Adipose tissue (tissue), 3 donors: ENCODE data around the gene TNFRSF14. TPM values are rescaled to one million over a fixed set of nuclear protein-coding genes. Genes with fewer than 3 reads are reported as not detected.
"Not testable (repeated sequence)": the region's sequence is repeated elsewhere in the genome, so short reads cannot be mapped to it uniquely, and the experiment has no call there.

ENCODE experiments used
- H3K27ac ChIP-seq: one replicate; pipeline ENCODE4 v1.5.1; 2013; ENCODE audit warnings: low read depth, low read length
- WGBS, 3 donors: extraction: QIAGEN DNeasy Blood & Tissue Kit; methylation state at CpG; one replicate each; pipeline ENCODE4 v1.1.7; 2013; 5-methylcytosine and 5-hydroxymethylcytosine counted together
- polyA plus RNA-seq, 3 donors: library from polyadenylated mRNA; stranded (reverse); fragments of 200-250 nt; gene quantifications; one replicate each; pipeline ENCODE4 v1.2.3, GENCODE V29; 2013
- donor health status: healthy with polysubstance abuse.
- donor health status: Bipolar disorder and iron deficiency.
- donor health status: healthy.

The TNFRSF14 gene
- polyA plus RNA-seq, 3 donors, result 21.8 to 92.2 (median 46.4) TPM

DNA sequence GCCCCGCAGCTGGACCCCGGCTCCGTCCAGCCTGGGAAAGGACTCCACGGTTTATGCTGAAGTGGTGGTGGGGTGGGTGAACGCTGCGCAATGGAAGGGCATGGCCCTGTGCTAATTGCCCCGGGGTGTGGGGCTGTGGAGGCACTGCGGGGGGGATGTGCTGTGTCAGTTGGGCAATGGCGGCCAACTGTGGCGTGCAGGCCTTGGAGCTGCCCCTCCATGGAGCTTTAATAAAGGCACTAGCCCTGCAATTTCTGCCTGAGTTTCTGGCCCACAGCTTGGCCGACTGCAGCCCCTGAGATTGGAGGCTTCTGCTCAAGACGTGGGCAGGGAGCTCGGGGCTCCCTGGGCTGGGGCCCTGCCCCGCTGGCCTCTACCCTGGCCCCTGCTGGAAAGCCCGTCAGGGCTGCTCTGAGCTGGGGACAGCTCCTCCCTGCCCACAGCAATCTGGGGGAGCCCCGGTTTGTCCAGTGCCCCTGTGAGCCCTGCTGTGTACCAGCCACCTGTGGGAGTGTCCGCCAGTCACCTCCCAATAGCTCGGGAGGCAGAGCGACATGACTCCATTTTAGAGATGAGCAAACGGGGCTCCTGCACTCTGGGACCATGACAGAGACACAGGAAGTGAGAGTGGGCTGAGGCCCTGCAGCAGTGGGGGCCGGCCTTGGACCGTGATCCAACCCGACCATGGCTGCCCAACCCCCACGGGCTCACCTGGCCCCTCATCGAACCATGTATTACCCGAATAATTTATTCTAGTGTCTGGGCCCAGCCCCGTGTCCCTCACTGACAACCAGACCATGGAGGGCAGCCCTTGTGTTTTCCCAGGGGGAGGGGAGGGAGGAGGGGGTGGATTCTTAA lies 8.7 kb upstream of the TNFRSF14 start:
- 10 to 30% (median 11%) methylated on average over 27 of the region's 27 CpGs for WGBS, 3 donors

GRCh38 chr1:2548068-2548589 lies 8.0 kb upstream of the TNFRSF14 start:
- H3K27ac ChIP-seq, result peak overlapping the region; percentile 70
- 3 to 19% (median 8%) methylated on average over 17 of the region's 17 CpGs for WGBS, 3 donors

More for the DNA sequence above, 8.7 kb upstream of the TNFRSF14 start:
- H3K27ac ChIP-seq, result peak overlapping the region; percentile 70

DNA sequence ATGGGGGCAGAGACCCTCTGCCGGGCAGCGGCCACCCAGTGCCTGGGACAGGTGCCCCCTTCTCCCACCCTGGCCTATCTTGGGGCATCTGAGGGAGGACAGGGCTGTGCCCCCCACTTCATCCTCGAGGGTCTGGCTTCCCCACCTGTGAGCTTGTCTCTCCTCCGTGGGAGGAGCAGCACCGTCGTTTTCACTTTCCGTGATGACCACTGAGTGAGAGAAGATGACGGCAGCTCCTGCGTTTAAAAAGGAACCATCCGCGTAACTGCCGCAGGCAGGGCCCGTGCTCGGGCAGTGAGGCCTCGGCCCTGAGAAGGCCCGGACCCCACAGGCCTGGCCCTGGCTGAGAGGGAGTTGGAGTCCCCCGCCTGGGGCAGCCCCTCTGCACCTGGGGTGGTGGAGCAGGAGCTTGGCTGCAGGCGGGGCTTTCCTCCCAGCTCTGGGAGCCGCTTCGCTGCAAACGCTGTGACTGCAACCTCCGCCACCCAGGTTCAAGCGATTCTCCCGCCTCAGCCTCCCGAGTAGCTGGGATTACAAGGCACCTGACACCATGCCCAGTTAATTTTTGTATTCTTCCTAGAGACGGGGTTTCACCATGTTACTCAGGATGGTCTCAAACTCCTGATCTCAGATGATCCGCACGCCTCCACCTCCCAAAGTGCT lies 6.7 kb upstream of the TNFRSF14 start:
- H3K27ac ChIP-seq, result peak overlapping the region; percentile 95
- WGBS, 3 donors, result 67 to 81% (median 69%) methylated on average over 18 to 24 of the region's 28 CpGs

GRCh38 chr1:2550309-2550861 lies 5.8 kb upstream of the TNFRSF14 start:
- not testable (repeated sequence) for H3K27ac ChIP-seq
- WGBS, 3 donors, result 49 to 81% (median 55%) methylated on average over 7 to 11 of the region's 12 CpGs

DNA sequence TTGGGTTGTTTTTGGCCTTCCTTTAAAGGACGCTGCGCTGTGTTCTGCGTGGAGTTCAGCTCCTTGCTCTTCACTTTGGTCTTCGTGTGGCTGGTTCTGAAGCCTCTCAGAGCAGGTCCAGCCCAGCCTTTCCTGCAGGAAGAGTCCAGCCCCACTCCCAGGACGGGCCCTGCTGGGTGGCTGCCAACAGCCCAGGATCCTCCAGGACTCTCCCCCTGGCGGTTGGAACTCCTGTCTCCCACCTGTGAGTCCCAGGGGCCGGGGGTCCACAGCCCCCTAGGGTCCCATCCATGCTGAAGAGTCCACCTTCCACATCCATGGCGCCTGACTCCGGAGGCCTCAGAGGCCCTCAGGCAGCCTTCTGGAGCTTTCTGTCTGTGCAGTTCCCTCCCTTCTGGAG lies 4.6 kb upstream of the TNFRSF14 start:
- H3K27ac ChIP-seq, result not testable (repeated sequence)
- WGBS, 3 donors, result 66 to 76% (median 69%) methylated on average over 9 of the region's 9 CpGs

DNA sequence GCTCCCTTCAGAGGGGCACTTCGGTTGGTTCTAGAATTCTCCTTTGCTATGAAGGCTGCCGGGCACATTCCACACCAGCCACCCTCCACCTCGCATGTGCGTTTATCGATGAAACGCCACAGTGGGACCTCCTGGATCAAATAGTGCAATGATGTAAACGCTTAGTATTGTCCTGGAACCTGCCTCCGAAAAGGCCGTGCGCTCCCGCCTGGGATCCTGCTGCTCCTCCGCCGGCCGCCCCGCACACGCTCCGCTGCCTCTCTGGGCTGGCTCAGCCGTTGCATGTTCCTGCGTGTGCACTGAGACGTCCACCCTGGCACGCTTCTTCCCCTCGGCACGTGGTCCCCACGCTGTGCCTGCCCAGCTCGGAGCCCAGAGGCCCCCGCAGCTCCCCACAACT lies 4.0 kb upstream of the TNFRSF14 start:
- WGBS, 3 donors, result 91 to 94% (median 92%) methylated on average over 23 to 25 of the region's 26 CpGs
- H3K27ac ChIP-seq, result no peak overlapping the region

GRCh38 chr1:2553076-2553475 lies 3.1 kb upstream of the TNFRSF14 start:
- H3K27ac ChIP-seq, result not testable (repeated sequence)
- WGBS, 3 donors, result 62 to 83% (median 75%) methylated on average over 5 to 8 of the region's 9 CpGs

DNA sequence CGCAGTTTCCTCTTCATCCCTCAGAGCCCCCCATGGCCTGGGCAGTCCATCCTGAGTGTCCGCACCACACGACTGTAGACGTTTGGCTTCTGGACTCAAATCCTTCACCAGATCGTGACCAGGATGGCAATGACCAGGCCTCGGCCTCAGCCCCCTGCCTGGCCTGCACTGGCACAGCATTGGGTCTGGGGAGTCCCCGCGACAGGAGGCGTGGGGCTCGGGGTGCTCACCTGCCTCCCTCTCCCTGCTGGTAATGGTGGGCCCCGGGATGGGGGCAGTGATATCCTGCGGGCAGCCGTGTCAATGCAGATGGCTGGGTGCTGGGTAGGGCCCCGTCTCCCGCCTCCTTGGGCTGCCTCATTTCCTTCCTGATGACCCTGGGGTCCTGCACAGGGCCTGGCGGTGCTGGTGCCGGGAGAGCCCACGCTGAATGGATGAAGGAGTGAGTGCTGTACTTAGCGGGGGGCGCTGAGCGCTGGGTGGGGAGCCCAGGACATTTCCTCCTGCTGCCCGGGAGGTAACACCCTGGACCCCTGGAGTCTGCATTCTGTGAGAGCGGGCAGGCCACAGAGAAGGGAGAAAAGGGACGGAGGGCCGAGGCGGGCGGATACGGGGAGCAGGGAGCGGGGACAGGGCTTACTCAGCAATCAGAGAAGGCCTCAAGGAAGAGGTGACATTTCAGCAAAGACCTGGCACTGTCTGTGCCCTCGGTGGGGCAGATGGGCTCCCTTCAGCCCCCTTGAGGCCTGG lies 2.1 kb upstream of the TNFRSF14 start:
- 77 to 80% (median 79%) methylated on average over 27 to 30 of the region's 30 CpGs for WGBS, 3 donors
- H3K27ac ChIP-seq, result no peak overlapping the region

GRCh38 chr1:2554621-2555387 lies 1.4 kb upstream of the TNFRSF14 start:
- H3K27ac ChIP-seq, result no peak overlapping the region
- WGBS, 3 donors, result 39 to 54% (median 40%) methylated on average over 18 to 19 of the region's 19 CpGs

GRCh38 chr1:2555634-2556276 lies 416 bp upstream of the TNFRSF14 start:
- H3K27ac ChIP-seq, result no peak overlapping the region

DNA sequence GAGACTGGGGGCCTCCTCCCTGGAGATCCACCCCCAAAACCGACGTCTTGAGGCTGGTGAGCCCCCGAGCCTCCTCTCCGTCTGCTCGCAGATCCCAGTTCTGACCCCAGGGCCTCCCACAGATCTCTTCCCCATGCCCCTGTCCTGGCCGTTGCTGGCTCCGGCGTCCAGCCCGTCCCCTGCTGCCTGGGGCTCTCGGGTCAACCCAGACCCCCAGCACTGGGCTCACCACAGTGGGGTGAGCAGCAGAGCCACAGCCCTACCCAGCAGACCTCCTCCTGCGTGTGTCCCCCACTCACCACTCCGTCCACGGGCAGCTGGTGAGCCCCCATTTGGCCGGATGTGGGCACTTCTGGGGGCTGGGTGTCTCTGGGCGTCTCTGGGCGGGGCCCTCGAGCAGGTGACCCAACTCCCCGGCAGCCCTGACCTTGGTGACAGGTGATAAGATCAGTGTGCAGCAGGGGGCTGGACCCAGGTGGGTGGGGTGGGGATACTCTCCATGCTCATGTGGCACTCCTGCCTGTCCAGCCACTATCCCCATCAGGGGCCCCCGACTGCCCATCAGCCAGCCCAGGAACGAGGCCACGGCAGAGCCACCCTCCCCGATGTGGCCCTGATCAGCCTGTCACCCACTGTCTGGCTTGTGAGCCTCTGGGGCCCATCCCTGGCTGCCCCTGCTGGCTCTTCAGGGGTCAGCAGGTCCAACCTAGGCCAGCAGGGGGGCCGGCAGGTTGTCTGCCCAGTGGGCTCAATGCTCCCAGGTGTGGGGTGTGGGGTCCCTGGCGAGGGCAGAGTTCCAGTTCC lies 709 bp downstream of the TNFRSF14 start:
- H3K27ac ChIP-seq, result peak overlapping the region; percentile 53
- 7 to 27% (median 10%) methylated on average over 23 to 24 of the region's 24 CpGs for WGBS, 3 donors

More at GRCh38 chr1:2555634-2556276, 416 bp upstream of the TNFRSF14 start:
- 1 to 30% (median 3%) methylated on average over 26 of the region's 26 CpGs for WGBS, 3 donors

DNA sequence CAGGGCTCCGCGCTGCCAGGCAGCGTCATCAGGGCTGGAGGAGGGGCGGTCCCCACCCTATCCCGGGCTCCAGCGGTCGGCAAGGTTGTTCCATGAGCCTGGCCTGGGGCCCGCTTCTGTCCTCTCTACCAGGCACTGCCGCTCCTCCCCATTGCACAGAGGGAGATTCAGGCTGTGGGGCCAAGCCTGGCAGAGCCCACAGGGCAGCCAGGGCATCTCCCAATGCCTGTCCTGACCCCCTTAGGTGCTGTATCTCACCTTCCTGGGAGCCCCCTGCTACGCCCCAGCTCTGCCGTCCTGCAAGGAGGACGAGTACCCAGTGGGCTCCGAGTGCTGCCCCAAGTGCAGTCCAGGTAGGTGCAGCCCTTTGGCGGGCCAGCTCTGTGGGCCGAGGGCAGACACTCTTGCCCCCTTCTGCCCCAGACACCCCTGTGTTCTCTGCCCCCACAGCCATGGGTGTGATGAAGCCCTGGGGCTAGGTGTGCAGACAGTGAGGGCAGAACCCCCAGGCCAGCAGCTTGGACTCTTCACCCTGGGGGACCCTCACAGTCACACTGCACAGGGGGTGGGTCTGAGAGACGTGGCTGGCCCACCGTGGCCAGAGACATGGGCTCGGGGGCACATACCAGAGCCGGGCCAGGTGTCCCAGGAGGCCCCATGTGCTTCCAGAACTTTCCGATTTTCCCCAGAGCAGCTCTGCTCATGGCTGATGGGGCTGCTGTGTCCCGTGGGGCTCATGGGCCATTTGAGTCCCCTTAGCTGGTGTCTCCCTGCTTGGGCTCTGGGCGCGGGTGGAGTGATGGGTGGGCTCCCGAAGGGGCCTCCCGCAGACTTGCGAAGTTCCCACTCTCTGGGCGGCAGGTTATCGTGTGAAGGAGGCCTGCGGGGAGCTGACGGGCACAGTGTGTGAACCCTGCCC lies 1.6 kb downstream of the TNFRSF14 start:
- no peak overlapping the region for H3K27ac ChIP-seq
- 77 to 84% (median 82%) methylated on average over 27 to 30 of the region's 30 CpGs for WGBS, 3 donors

DNA sequence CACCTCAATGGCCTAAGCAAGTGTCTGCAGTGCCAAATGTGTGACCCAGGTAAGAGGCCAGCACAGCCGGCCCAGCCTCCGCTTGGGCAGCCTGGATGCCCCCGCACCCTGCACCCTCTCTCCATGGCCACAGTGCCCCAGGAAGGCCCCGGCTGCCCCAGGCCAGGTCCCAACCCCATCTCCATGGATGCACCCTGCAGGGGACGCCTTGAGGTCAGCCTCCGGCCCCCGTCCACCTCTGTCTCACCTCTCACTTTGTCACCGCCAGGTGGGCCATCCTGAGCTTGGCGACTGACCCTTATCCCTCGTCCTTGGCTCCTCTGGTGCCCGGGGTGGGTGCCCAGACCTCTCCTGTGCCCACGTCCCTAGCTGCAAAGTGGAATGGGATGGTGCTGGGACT lies 2.2 kb downstream of the TNFRSF14 start:
- 95% methylated on average over 12 of the region's 12 CpGs for WGBS, 3 donors
- no peak overlapping the region for H3K27ac ChIP-seq

DNA sequence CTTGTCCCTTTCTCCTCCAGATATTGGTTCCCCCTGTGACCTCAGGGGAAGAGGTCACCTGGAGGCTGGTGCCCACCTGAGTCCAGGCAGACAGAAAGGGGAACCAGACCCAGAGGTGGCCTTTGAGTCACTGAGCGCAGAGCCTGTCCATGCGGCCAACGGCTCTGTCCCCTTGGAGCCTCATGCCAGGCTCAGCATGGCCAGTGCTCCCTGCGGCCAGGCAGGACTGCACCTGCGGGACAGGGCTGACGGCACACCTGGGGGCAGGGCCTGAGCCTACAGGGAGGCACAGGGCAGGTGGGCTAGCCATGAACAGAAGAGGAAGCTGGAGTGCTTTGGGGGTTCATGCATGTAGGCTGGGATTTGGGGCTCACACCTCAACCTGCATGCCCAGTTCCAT lies 2.7 kb downstream of the TNFRSF14 start:
- no peak overlapping the region for H3K27ac ChIP-seq
- WGBS, 3 donors, result 90 to 98% (median 94%) methylated on average over 6 of the region's 6 CpGs

DNA sequence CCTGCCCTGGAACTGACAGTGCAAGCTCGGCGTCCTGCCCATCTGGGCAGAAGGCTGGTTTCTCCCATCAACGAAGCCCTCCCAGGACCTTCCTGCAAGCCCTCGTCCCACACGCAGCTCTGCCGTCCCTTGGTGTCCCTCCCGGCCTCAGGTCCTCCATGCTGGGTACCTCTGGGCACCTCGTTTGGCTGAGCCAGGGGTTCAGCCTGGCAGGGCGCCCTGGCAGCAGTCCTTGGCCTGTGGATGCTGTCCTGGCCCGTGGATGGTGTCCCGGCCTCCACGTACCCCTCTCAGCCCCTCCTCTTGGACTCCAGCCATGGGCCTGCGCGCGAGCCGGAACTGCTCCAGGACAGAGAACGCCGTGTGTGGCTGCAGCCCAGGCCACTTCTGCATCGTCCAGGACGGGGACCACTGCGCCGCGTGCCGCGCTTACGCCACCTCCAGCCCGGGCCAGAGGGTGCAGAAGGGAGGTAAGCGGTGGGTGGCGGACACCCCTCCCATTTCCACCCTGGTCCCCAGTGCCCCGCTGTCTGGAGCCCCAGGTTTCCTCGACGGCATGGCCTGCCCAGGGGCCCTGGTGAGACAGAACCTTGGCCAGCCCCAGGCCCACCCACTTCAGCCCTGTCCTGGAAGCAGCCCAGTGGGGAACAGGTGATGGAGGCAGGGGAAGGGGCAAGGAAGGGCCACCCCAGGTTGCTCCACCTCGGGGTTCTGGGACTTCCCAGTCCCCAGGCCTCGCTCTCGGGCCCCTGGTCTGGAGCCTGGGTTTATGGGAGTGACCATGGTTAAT lies 3.5 kb downstream of the TNFRSF14 start:
- WGBS, 3 donors, result 81 to 85% (median 81%) methylated on average over 33 to 35 of the region's 35 CpGs

More for the DNA sequence above, 3.5 kb downstream of the TNFRSF14 start:
- no peak overlapping the region for H3K27ac ChIP-seq
